Effector CD4-positive, alpha-beta T cell (primary cell): Measurements from ENCODE around the gene STXBP4.

Source experiments
- DNase-seq: peaks from one replicate; pipeline ENCODE4 v3.0.0-alpha.2; 2020

STXBP4 gene

GRCh38 chr17:55122114-55122513, 153.5 kb downstream of the STXBP4 start:
- DNase-seq = no peak

GRCh38 chr17:55124730-55125360, 156.3 kb downstream of the STXBP4 start:
- DNase-seq = no peak

DNA sequence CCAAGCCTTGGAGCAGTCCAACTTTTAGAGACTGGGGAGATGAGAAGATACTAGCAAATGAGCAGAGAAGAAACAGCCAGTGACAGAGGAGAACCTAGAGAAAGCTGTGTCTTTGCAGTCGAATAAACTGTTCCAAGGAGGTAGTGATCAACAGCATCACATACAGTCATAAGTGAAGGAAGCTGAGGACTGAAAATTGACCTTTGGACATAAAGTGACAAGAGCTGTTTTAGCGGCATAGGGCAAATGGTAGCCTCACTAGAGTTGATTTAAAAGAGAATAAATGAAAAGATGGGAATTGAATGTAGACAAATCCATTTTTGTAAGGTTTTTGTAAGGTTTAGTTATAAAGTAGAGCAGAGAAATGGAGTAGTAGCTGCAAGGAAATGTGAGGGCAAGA, 165.0 kb downstream of the STXBP4 start:
- DNase-seq = no peak

- DNase-seq = no peak
Measured at GRCh38 chr17:55134486-55135157, 166.1 kb downstream of the STXBP4 start.

DNA sequence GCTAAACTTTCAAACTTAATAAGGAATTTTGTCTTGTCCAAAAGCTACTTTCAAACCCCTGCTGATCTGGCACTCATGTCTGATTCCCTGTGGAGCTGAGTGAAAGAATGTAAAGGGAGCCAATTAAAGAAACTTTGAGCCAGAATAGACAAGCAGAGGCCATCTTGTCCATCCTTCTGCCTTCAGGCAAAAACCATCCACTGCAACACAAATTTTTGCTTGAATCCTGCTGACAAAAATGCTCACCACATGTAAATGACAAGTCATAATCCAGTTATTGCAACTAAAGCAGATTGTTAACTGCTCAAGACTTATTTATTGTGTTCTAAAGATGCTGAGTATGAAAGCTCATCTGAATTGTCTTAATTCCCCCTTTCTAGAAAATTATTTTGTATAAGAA, 172.2 kb downstream of the STXBP4 start:
- no peak for DNase-seq

DNA sequence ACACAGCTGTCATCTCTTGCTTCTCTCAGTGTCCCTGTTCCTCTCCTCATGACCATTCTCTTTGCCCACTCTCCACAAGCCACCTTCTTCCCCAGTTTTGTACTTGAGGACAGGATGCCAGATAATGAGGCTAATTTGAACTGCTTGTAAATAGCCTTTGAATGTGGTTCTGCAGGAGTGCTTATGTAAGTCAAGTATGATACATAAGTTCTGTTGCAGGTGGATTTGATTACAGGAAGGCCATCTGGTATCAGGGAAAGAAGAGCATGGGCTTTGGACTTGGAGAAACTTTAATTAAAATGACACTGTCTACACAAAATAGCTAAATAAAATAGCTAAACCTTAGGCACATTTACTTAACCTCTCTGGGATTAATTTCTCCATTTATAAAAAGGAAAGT, 176.0 kb downstream of the STXBP4 start:
- no peak for DNase-seq

GRCh38 chr17:55149485-55149884, 180.9 kb downstream of the STXBP4 start:
- no peak for DNase-seq

DNA sequence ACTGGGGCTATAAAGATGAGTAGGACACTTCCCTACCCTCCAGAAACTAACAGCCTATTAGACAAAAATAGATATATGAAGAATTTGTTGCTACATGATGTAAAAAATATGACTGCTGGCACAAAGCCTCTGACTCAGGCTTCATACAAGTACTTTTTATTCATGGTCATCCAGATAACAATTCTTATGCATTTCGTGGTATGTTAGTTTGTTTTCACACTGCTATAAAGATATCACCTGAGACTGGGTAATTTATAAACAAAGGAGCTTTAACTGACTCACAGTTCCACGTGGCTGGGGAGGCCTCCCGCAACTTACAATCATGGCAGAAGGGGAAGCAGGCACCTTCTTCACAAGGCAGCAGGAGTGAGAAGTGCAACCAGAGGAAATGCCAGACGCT, 183.7 kb downstream of the STXBP4 start:
- no peak for DNase-seq

DNA sequence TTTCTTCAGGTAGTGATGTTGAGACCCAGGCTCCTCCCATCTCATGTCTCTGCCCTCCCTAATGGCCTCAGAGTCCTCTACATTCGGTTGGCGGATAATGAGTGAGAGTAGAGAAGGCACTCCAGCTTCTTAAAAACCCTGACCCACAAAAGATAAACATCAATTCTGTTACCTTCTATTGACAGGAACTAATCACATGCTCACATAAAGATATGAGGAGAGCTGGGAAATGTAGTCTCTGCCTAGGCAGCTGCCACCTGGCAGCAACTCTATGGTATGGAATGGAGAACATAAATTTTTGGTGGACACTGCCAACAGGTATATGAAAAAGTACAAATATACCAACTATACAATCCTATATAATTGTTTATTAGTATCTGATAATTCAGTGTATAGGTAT, 185.5 kb downstream of the STXBP4 start:
- no peak for DNase-seq

DNA sequence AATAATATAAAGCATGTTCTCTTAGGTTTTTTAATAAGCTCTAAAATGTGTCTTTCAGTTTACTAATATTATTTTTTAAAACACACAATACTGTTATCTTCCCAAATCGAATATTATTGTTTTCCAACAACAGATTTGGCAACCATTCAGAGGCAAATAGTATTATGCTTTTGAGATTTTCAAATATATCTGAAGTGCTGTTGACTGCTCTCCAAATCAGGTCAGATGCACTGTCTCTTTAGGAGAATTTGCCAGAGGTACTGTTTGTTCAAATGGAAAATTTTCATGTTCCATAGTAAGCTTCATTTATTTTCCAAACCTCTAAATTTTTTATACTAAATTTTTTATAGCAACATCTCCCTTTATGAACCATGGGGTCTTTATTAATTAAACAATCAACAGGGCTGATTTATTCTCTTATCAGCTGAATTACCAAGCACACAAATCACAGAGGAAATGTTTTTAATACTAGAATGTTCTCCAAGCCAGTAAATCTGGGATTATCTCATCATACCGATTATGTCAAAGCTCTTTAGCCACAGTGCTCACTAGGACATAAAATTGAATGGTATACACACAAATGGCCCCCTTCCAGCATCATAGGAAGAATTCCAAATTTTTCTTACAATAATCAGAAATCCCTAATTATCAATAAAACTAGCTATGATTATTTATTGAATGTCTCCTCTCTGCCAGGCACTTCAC, 187.4 kb downstream of the STXBP4 start:
- DNase-seq = no peak

- no peak for DNase-seq
Measured at GRCh38 chr17:55157165-55157564, 188.6 kb downstream of the STXBP4 start.

DNA sequence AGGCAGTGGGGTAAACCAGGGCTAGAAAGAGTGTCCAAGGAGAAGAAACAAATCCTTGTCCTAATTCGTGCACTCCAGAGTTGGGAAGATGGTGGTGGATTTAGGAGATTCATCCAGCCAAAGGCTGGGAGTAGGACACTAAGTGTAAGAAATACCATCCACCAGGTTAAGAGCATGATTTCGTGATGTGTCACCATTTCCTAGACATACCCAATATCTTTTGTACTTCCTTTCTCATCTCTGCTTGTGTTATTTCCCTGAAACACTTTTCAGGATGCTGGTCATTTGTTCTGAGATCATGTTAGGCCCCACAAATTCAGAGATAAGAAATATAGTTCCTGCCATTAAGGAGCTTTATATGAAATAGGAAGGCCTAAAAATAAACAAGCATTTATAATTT, 189.9 kb downstream of the STXBP4 start:
- no peak for DNase-seq

DNA sequence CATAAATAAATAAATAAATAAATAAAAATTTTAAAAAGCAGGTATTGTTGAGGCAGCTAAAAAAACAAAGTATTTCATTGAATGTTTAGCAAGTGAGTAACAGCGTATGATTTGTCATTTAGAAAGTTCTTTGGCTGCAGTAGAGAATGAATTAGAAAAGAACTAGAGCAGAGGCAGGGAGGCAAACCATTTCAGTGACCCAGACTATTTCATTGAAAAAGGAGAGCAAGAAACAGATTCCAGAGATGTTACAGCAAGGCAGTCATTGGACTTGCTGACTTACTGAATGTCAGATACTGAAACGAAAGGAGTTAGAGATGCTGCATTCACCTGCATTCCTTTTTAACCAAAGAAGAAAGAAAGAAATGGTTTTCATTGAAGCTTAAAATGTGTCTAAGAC, 190.7 kb downstream of the STXBP4 start:
- DNase-seq = no peak

GRCh38 chr17:55160501-55160900, 191.9 kb downstream of the STXBP4 start:
- no peak for DNase-seq

DNA sequence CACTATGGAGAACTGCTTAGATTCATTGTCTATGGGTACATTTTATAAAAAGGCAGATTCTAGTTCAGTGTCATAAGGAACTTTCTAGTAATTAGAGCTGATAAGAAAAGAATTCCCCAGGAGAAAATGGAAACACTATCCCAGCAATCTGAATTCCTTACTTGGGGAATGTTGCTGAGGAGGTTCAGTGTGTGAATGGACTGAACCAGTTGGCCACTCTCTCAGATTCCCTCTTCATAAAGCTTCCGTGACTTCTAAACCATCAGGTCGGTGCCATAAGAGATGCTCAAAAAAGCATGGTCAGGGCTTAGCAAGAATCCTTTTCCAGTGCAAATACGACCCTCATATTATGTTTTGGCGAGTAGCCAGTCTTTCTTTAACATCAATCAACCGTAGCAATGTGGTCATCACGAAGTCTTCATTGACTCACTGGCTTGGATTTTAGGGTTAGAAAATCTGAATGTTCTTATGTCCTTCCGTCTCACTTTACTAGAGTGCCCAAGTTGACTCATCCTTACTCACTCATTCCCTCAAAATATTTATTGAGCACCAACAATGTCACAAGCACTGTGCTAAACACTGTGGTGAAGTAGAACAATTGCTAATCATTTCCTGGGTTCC, 193.5 kb downstream of the STXBP4 start:
- no peak for DNase-seq

- no peak for DNase-seq
Measured at GRCh38 chr17:55162556-55162946, 194.0 kb downstream of the STXBP4 start.

DNA sequence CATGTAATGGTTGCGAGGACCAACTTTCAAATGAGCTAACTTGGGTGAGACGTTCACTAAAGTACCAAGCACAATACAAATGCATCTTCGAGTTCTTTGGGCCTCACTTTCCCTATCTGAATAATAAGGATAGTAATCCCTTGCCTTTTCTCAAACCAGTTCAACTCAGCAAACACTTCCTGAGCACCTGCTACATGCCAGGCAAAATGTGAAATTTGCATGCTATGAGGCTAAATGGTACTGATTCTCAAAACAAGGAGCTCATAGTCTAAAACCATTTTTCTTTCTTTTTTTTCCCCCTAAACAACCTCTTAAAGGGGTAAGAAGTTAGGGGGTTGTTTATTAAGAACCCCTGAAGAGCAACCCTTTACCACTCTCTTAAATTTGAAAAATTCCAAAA, 194.8 kb downstream of the STXBP4 start:
- DNase-seq = no peak

- DNase-seq = no peak
Measured at GRCh38 chr17:55166506-55166905, 197.9 kb downstream of the STXBP4 start.

GRCh38 chr17:55167024-55167725, 198.6 kb downstream of the STXBP4 start:
- DNase-seq = no peak

- DNase-seq = no peak
Measured at GRCh38 chr17:55168958-55169687, 200.6 kb downstream of the STXBP4 start.

- DNase-seq = no peak
Measured at GRCh38 chr17:55171634-55172328, 203.2 kb downstream of the STXBP4 start.

GRCh38 chr17:55172612-55173011, 204.0 kb downstream of the STXBP4 start:
- no peak for DNase-seq
